Endothelial cell of umbilical vein (primary cell): ENCODE data around the gene ORC6. TPM values are rescaled to one million over a fixed set of nuclear protein-coding genes. Genes with fewer than 3 reads are reported as not detected.

Experiments used
- BruUV-seq: library from RNA; stranded (reverse); fragments of 400-500 nt; replicated peaks from 2 replicates; lab custom pipeline; 2021; lab: Mats Ljungman, UMichigan
- CTCF ChIA-PET: fragments of 300-600, 350-600 bp; sonication (Branson Sonifier 250); formaldehyde crosslinking; loops from one replicate; lab custom pipeline; 2021; ENCODE audit warnings: antibody characterized with exemption, inconsistent platforms; lab: Charles Lee
- POLR2A ChIA-PET: fragments of 300-600, 350-600 bp; sonication (Branson Sonifier 250); formaldehyde crosslinking; loops from one replicate; lab custom pipeline; 2021; ENCODE audit warnings: antibody characterized with exemption, inconsistent platforms; lab: Charles Lee
- DNase-seq: peaks from one replicate; pipeline ENCODE4 v3.0.0-alpha.2; 2011; ENCODE audit warnings: low read depth, low spot score
- FAIRE-seq: peaks from 2 replicates; lab custom pipeline; 2011; peaks lifted over from hg19 to GRCh38; lab: Jason Lieb, UNC
- H2AFZ ChIP-seq: 2 replicates; pipeline ENCODE4 v1.6.0; 2012; ENCODE audit warnings: low read depth, low read length, control low read depth, inconsistent platforms
- H3K27ac ChIP-seq: 2 replicates; pipeline ENCODE4 v1.5.1; 2011; ENCODE audit warnings: low read depth, mild to moderate bottlenecking, control low read depth, low read length, moderate library complexity; ENCODE audit not compliant: insufficient read depth
- H3K27me3 ChIP-seq, 2 experiments: 2 replicates each; pipeline versions ENCODE4 v1.6.0 to v1.6.1; 2011; ENCODE audit warnings: low read length in 2 of 2, mixed read lengths in 1 of 2; ENCODE audit not compliant: control insufficient read depth in 2 of 2, insufficient read depth in 2 of 2
- H3K36me3 ChIP-seq, 2 experiments: 2 replicates in 1 of 2; 3 replicates in 1 of 2; pipeline ENCODE4 v1.5.1; 2011; ENCODE audit warnings: low read length in 2 of 2, mild to moderate bottlenecking in 1 of 2, moderate library complexity in 1 of 2; ENCODE audit not compliant: control insufficient read depth in 2 of 2, insufficient read depth in 2 of 2; ENCODE audit errors: extremely low read depth in 1 of 2
- H3K4me1 ChIP-seq: 3 replicates; pipeline ENCODE4 v1.5.1; 2011; ENCODE audit warnings: mild to moderate bottlenecking, low read length; ENCODE audit not compliant: control insufficient read depth, insufficient read depth; ENCODE audit errors: extremely low read depth
- H3K4me2 ChIP-seq: 2 replicates; pipeline ENCODE4 v1.6.1; 2011; ENCODE audit warnings: low read length, control low read depth, mixed read lengths; ENCODE audit not compliant: insufficient read depth
- H3K4me3 ChIP-seq, 3 experiments: fragments of 200-600 bp in 1 of 3; sonication (generic), shearing (Covaris generic) in 1 of 3; replicated peaks in 1 of 3; 2 replicates each; pipeline ENCODE4 v1.5.1; 2011 to 2016; ENCODE audit warnings: control low read depth in 3 of 3, low read length in 3 of 3, mild to moderate bottlenecking in 2 of 3, inconsistent platforms in 1 of 3, low read depth in 1 of 3, moderate library complexity in 1 of 3; ENCODE audit not compliant: insufficient read depth in 1 of 3
- H3K79me2 ChIP-seq: 2 replicates; pipeline ENCODE4 v1.6.0; 2012; ENCODE audit warnings: low read length, inconsistent platforms; ENCODE audit not compliant: control insufficient read depth, insufficient read depth
- H3K9ac ChIP-seq: replicated peaks from 2 replicates; pipeline ENCODE3; 2011; ENCODE audit warnings: low read length, control low read depth; ENCODE audit not compliant: insufficient read depth; ENCODE audit errors: extremely low read depth
- H3K9me1 ChIP-seq: replicated peaks from 3 replicates; pipeline ENCODE4 v1.6.0; 2011; ENCODE audit warnings: mild to moderate bottlenecking, low read length; ENCODE audit not compliant: control insufficient read depth, insufficient read depth; ENCODE audit errors: extremely low read depth
- H3K9me3 ChIP-seq: replicated peaks from 2 replicates; pipeline ENCODE4 v1.5.1; 2012; ENCODE audit warnings: low read length, inconsistent platforms; ENCODE audit not compliant: control insufficient read depth, insufficient read depth
- H4K20me1 ChIP-seq: replicated peaks from 2 replicates; pipeline ENCODE3; 2011; ENCODE audit warnings: mild to moderate bottlenecking, low read length; ENCODE audit not compliant: control insufficient read depth, insufficient read depth; ENCODE audit errors: extremely low read depth
- CTCF ChIP-seq, 2 donors: IDR thresholded peaks; 1 replicate in 1 of 2; 2 replicates in 1 of 2; pipeline ENCODE4 v1.5.1; 2011; ENCODE audit warnings: low read length in 2 of 2, mild to moderate bottlenecking in 2 of 2, moderate library complexity in 2 of 2, control low read depth in 1 of 2, inconsistent platforms in 1 of 2, low read depth in 1 of 2; ENCODE audit not compliant: insufficient read depth in 1 of 2; ENCODE audit errors: extremely low read depth in 1 of 2
- EZH2 ChIP-seq: IDR thresholded peaks from 2 replicates; pipeline ENCODE4 v1.6.1; 2012; ENCODE audit warnings: borderline replicate concordance, low read depth, mild to moderate bottlenecking, moderate library complexity, low read length, inconsistent platforms; ENCODE audit not compliant: severe bottlenecking
- FOS ChIP-seq: IDR thresholded peaks from 2 replicates; pipeline ENCODE4 v1.6.1; 2011; ENCODE audit warnings: mild to moderate bottlenecking, low read length, moderate library complexity, borderline replicate concordance; ENCODE audit not compliant: insufficient read depth
- GATA2 ChIP-seq: IDR thresholded peaks from 2 replicates; pipeline ENCODE4 v1.7.0; 2011; ENCODE audit warnings: low read depth, mild to moderate bottlenecking, moderate library complexity, mixed read lengths, low read length; ENCODE audit not compliant: insufficient read length, insufficient read depth
- JUN ChIP-seq: IDR thresholded peaks from 2 replicates; pipeline ENCODE4 v1.6.1; 2011; ENCODE audit warnings: borderline replicate concordance, low read depth; ENCODE audit not compliant: insufficient read length, insufficient read depth
- MAX ChIP-seq: IDR thresholded peaks from 2 replicates; pipeline ENCODE4 v1.6.1; 2011; ENCODE audit not compliant: insufficient read depth, insufficient read length
- MYC ChIP-seq: IDR thresholded peaks from one replicate; pipeline ENCODE4 v1.6.1; 2011; ENCODE audit warnings: mild to moderate bottlenecking, low read depth, low read length
- POLR2A ChIP-seq: IDR thresholded peaks from 2 replicates; pipeline ENCODE4 v1.6.1; 2012; ENCODE audit warnings: low read depth, mild to moderate bottlenecking, control low read depth, low read length
- POLR2AphosphoS5 ChIP-seq: IDR thresholded peaks from 2 replicates; pipeline ENCODE4 v1.6.1; 2012; ENCODE audit warnings: low read depth, mild to moderate bottlenecking, control low read depth, low read length, moderate library complexity; ENCODE audit not compliant: insufficient read depth
- dilution Hi-C: fragments of 300-500 bp; cut with MboI; formaldehyde crosslinking; loops from one replicate; pipeline ENCODE4 v1.15.0; 2019; ENCODE audit warnings: low sequenced_read_pairs; ENCODE audit not compliant: extremely low pct_ligation_motif_present
- intact Hi-C: fragments of 100-400 bp; cut with micrococcal nuclease; formaldehyde crosslinking; loops from one replicate; pipeline ENCODE4 v1.10.0; 2022
- polyA plus RNA-seq, 4 experiments: library from polyadenylated mRNA; depleted of rRNA in 3 of 4; stranded (reverse) in 3 of 4; unstranded in 1 of 4; fragments of >200 nt; gene quantifications; 2 replicates each; pipeline versions ENCODE4 v1.2.1 to v1.2.3, GENCODE V29; 2011 to 2012; ENCODE audit warnings: missing spikeins in 1 of 4
- total RNA-seq: library from RNA; stranded (reverse); gene quantifications from 2 replicates; pipeline ENCODE4 v1.2.3, GENCODE V29; 2021

Gene ORC6
- total and polyA plus RNA-seq, 2 donors (not counting 3 experiments of a cell fraction or from before 2014, with no cell fraction given), result 15.9 to 31.1 TPM

GRCh38 chr16:46649588-46650253, 39.7 kb upstream of the ORC6 start:
- no TSS peak for BruUV-seq
- no peaks in the 10 kb centered on the region for H3K79me2 ChIP-seq
- dilution Hi-C loops (no loop called here), intact Hi-C loops (no loop called here)
- ChIA-PET CTCF (no interaction called here), POLR2A (no interaction called here)
- DNase-seq, result no peak
- H3K27ac ChIP-seq, result no peak overlapping the region
- no peaks in the 10 kb centered on the region for H3K27me3 ChIP-seq
- no peak overlapping the region for H3K4me2 ChIP-seq
- TF ChIP-seq FOS, result no peak
- TF ChIP-seq GATA2, result no peak
- no peak for TF ChIP-seq JUN
- no peak for TF ChIP-seq POLR2A
- no peak for TF ChIP-seq MYC
- TF ChIP-seq MAX, result no peak
- no peak for TF ChIP-seq EZH2
- TF ChIP-seq CTCF (IDR thresholded peaks at IDR 0.05; ENCODE audit: extremely low read depth in 1 of 2, insufficient read depth in 1 of 2, low read depth in 1 of 2, low read length in 2 of 2), result no peak
- no peak for TF ChIP-seq POLR2AphosphoS5
- no peak overlapping the region for H3K4me3 ChIP-seq
- no peaks in the 10 kb centered on the region for H3K4me1 ChIP-seq
- H2AFZ ChIP-seq, result no peak overlapping the region
- H4K20me1 ChIP-seq, result no peaks in the 10 kb centered on the region
- no peaks in the 10 kb centered on the region for H3K36me3 ChIP-seq
- no peak for FAIRE-seq
- H3K9me3 ChIP-seq, result no peaks in the 10 kb centered on the region
- no peaks in the 10 kb centered on the region for H3K9me1 ChIP-seq
- H3K9ac ChIP-seq, result no peak overlapping the region
